C4-2B (cell line): ENCODE data around the gene CFAP70.
"Not testable (repeated sequence)": the region's sequence is repeated elsewhere in the genome, so short reads cannot be mapped to it uniquely, and the experiment has no call there.

ENCODE experiments used
- H3K27ac ChIP-seq: fragments of 450-650 bp; 2 replicates; pipeline ENCODE4 v1.5.1; 2017
- ZFX ChIP-seq: fragments of 450-650 bp; IDR thresholded peaks from 2 replicates; pipeline ENCODE4 v1.6.1; 2017
- TF ChIP-seq, protein P1 (sequence below): fragments of 450-650 bp; conservative IDR thresholded peaks from 2 replicates; pipeline ENCODE4 v1.5.1; 2017; ENCODE audit warnings: mild to moderate bottlenecking

Gene CFAP70

DNA sequence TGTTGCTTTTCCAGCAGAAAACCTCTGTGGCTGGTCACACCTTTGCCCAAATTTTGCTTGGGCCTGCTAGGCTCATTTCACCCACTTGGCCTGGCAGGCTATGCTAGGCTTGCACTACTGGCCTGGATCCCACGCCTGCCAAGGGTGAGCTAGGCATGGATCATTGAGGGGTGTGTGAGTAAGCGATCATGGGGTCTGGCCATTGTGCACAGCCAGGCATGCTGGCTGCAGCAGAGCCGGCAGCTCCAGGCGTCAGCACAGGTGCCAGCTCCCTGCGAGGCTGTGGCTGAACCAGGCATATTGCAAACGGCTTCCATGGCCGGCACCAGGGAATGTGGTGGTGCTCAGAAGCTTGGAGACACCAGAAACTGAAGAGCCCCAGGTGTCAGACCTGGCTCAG lies 19.2 kb downstream of the CFAP70 start:
- H3K27ac ChIP-seq = no peak overlapping the region
- TF ChIP-seq ZFX = no peak
- TF ChIP-seq, protein P1, sequence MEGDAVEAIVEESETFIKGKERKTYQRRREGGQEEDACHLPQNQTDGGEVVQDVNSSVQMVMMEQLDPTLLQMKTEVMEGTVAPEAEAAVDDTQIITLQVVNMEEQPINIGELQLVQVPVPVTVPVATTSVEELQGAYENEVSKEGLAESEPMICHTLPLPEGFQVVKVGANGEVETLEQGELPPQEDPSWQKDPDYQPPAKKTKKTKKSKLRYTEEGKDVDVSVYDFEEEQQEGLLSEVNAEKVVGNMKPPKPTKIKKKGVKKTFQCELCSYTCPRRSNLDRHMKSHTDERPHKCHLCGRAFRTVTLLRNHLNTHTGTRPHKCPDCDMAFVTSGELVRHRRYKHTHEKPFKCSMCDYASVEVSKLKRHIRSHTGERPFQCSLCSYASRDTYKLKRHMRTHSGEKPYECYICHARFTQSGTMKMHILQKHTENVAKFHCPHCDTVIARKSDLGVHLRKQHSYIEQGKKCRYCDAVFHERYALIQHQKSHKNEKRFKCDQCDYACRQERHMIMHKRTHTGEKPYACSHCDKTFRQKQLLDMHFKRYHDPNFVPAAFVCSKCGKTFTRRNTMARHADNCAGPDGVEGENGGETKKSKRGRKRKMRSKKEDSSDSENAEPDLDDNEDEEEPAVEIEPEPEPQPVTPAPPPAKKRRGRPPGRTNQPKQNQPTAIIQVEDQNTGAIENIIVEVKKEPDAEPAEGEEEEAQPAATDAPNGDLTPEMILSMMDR = no peak

DNA sequence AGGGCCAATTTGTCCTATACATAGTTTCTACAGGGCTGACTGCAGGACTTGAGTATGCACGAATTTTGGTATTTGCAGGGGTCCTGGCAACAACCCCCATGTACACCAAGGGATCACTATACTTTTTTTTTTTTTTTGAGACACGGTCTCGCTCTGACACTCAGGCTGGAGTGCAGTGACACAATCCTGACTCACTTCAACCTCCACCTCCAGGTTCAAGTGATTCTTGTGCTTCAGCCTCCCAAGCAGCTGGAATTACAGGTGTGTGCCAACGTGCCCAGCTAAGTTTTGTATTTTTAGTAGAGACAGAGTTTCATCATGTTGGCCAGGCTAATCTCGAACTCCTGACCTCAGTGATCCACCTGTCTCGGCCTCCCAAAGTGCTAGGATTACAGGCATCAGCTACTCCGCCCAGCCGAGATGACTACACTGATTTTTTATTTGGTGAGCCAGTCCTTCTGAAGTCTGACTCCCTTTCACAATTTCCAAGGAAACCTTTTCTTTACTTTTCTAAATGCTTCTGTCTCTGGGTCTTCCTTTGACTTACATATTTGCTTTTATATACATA lies 19.8 kb downstream of the CFAP70 start:
- H3K27ac ChIP-seq = no peak overlapping the region
- TF ChIP-seq ZFX = no peak
- TF ChIP-seq, protein P1 = no peak

DNA sequence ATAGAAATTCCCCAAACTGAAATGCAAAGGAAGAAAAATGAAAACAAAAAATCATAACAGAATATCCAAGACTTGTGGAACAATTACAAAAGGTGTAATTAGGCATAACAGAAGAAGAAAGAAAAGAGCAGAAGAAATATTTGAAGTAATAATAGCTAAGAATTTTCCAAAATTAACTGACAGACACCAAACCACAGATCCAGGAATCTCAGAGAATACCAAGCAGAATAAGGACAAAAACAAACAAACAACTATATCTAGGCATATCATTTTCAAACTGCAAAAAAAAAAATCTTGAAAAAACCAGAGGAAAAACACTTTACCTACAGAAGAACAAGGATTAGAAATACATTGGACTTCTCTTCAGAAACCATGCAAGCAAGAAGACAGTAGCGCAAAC lies 25.5 kb downstream of the CFAP70 start:
- H3K27ac ChIP-seq = no peak overlapping the region
- TF ChIP-seq ZFX = no peak
- TF ChIP-seq, protein P1 = no peak

DNA sequence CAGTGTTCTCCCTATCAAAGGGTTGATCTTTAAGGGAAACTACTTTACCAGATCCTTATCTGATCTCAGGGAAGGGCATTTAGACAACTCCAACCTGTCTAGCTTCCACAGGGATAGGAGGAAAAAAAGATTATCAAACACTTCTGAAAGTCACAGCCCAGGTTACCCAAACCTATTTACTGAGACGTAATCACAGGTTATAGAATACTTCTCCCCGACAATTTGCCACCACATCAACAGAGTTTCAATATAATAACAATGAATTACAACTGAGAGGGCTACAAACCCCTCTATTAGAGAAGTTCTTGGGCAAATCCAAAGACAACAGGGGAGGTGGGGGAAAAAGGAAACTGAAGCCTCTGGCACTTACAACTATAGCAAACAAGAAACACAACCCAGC lies 26.3 kb downstream of the CFAP70 start:
- TF ChIP-seq ZFX = no peak
- TF ChIP-seq, protein P1 = no peak
- H3K27ac ChIP-seq = peak overlapping the region; percentile 61; the same call in 1 of the 2 replicates

DNA sequence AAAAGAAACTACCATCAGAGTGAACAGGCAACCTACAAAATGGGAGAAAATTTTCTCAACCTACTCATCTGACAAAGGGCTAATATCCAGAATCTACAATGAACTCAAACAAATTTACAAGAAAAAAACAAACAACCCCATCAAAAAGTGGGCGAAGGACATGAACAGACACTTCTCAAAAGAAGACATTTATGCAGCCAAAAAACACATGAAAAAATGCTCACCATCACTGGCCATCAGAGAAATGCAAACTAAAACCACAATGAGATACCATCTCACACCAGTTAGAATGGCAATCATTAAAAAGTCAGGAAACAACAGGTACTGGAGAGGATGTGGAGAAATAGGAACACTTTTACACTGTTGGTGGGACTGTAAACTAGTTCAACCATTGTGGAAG lies 30.1 kb downstream of the CFAP70 start:
- not testable (repeated sequence) for H3K27ac ChIP-seq

DNA sequence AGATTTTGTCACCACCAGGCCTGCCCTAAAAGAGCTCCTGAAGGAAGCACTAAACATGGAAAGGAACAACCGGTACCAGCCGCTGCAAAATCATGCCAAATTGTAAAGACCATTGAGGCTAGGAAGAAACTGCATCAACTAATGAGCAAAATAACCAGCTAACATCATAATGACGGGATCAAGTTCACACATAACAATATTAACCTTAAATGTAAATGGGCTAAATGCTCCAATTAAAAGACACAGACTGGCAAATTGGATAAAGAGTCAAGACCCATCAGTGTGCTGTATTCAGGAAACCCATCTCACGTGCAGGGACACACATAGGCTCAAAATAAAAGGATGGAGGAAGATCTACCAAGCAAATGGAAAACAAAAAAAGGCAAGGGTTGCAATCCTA lies 33.4 kb downstream of the CFAP70 start:
- not testable (repeated sequence) for H3K27ac ChIP-seq

DNA sequence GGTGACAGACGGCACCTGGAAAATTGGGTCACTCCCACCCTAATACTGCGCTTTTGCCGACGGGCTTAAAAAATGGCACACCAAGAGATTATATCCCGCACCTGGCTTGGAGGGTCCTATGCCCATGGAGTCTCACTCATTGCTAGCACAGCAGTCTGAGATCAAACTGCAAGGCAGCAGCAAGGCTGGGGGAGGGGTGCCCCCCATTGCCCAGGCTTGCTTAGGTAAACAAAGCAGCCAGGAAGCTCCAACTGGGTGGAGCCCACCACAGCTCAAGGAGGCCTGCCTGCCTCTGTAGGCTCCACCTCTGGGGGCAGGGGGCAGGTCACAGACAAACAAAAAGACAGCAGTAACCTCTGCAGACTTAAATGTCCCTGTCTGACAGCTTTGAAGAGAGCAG lies 35.1 kb downstream of the CFAP70 start:
- not testable (repeated sequence) for H3K27ac ChIP-seq

DNA sequence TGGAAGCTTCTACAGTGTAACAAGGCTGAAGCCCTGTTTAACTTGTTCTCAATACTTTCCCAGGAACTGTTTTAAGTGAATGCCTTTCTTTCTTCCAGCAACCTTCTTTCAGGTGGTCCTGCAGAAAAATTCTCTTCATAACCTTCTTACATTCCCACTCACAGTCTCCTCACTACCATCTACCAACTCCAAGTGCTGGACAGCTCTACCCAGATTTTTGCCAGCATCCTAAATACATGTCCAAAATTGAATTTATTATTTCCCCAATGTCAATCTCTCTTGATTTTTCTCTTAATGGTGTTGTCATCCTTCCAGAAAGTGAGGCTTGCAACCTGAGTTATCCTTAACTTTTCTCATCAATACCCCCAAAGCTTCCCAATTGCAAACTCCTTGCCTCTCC lies 48.2 kb downstream of the CFAP70 start:
- no peak overlapping the region for H3K27ac ChIP-seq
- TF ChIP-seq, protein P1 = no peak
- TF ChIP-seq ZFX = no peak

DNA sequence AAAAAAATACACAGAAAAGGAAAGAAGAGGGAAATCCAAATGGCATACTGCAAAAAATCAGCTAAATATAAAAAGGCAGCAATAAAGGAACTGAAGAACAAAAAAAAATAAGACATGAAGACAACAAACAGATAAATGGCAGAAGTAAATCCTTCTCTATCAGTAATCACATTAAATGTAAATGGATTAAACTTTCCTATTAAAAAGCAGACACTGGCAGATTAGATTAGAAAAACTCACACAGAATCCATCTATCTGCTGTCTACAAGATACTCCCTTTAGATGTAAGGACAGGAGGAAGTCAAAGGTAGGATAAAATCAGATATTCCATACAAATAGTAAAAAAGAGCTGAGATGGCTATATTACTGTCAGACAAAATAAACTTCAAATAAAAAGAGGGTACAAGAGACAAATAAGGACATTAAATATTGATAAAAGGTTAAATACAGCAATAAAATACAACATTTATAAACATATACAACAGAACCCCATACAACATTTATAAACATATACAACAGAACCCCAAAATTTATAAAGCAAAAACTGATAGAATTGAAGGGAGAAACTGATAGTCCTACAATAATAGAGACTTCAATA lies 51.4 kb downstream of the CFAP70 start:
- no peak overlapping the region for H3K27ac ChIP-seq
- TF ChIP-seq ZFX = no peak
- TF ChIP-seq, protein P1 = no peak; the same call in 1 of the 2 replicates
